GM12864 (cell line): ENCODE results near the gene COL24A1.
A peak's percentile ranks its signal among the peaks of the same experiment; 100 is the strongest.

Experiments used
- DNase-seq: peaks from one replicate; pipeline ENCODE4 v3.0.0-alpha.2; 2011; ENCODE audit warnings: low read depth
- H3K4me3 ChIP-seq: 2 replicates; pipeline ENCODE4 v1.5.1; 2011; ENCODE audit warnings: mild to moderate bottlenecking, low read depth, low read length, control low read depth
- TF ChIP-seq, protein P1 (sequence below): IDR thresholded peaks from 2 replicates; pipeline ENCODE4 v1.5.1; 2011; ENCODE audit warnings: low read depth, mild to moderate bottlenecking, moderate library complexity, low read length, control low read depth, inconsistent platforms; ENCODE audit errors: missing control alignments

COL24A1 gene

DNA sequence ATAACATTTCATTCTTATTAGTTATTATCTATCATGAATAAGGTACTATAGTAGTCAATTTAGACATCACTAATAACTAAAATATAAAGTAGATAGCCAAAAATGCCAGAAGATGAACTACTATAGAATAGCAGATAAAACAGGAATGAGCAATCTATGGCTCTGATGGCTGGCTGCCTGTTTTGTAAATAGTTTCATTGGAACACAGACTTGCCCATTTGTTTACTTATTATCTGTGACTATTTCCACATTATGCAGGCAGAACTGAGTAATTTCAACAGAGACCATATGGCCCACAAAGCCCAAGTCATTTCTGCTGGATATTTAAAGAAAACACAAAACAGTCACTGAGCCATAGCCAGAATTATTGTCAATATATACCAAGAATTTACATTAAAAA, 222.1 kb downstream of the COL24A1 start:
- no peak overlapping the region for H3K4me3 ChIP-seq
- no peak for DNase-seq
- TF ChIP-seq, protein P1, sequence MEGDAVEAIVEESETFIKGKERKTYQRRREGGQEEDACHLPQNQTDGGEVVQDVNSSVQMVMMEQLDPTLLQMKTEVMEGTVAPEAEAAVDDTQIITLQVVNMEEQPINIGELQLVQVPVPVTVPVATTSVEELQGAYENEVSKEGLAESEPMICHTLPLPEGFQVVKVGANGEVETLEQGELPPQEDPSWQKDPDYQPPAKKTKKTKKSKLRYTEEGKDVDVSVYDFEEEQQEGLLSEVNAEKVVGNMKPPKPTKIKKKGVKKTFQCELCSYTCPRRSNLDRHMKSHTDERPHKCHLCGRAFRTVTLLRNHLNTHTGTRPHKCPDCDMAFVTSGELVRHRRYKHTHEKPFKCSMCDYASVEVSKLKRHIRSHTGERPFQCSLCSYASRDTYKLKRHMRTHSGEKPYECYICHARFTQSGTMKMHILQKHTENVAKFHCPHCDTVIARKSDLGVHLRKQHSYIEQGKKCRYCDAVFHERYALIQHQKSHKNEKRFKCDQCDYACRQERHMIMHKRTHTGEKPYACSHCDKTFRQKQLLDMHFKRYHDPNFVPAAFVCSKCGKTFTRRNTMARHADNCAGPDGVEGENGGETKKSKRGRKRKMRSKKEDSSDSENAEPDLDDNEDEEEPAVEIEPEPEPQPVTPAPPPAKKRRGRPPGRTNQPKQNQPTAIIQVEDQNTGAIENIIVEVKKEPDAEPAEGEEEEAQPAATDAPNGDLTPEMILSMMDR, result no peak

DNA sequence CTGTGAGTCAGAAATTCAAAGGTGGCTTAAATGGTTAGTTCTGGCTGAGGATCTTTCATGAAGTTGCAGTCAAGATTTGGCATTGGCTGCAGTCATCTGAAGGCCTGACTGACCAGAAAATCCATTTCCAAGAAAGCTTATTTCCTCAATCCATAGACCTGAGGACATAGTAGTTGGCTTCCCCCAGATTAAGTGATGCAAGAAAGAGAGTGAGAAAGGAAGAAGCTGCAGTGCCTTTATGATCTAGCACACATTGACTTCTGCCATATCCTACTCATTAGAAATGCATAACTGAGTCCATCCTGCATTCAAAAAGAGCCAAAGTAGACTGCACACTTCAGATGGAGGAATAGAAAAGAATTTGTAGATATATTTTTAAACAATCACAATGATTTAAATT, 222.6 kb downstream of the COL24A1 start:
- TF ChIP-seq, protein P1, result no peak
- DNase-seq, result no peak

DNA sequence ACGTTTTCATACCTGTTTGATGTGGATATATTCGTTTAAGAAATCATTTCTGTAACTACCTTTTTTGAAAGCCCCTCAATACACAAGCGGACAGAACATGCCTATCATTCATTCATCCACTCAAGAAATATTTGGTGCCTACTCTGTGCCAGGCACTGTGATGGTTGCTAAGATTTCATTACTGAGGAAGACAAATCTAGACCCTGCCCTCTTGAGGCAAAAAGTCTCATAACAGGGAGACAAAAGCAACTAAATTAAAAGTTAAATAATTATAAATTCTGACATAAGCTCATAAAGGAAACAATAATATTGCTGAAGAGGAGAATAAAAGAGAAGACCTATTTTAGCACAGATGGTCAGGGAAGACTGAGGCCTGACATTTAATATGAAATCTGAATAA, 244.8 kb downstream of the COL24A1 start:
- TF ChIP-seq, protein P1, result peak; percentile 32

More for the DNA sequence above, 222.6 kb downstream of the COL24A1 start:
- no peak overlapping the region for H3K4me3 ChIP-seq

DNA sequence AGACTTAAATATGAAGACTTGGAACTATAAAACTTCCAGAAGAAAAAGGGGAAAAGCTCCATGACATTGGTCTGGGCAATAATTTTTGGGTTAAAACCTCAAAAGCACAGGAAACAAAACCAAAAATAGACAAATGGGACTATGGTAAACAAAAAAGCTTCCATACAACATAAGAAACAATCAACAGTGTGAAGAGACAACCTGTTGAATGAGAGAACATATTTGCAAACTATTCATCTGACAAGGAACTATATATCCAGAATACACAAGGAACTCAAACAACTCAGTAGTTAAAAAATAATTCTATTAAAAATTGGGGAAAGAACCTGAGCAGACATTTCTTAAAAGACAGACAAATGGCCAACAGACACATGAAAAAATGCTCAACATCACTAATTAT, 255.7 kb downstream of the COL24A1 start:
- TF ChIP-seq, protein P1, result no peak
- no peak for DNase-seq

More for the DNA sequence above, 244.8 kb downstream of the COL24A1 start:
- no peak overlapping the region for H3K4me3 ChIP-seq
- DNase-seq, result no peak

DNA sequence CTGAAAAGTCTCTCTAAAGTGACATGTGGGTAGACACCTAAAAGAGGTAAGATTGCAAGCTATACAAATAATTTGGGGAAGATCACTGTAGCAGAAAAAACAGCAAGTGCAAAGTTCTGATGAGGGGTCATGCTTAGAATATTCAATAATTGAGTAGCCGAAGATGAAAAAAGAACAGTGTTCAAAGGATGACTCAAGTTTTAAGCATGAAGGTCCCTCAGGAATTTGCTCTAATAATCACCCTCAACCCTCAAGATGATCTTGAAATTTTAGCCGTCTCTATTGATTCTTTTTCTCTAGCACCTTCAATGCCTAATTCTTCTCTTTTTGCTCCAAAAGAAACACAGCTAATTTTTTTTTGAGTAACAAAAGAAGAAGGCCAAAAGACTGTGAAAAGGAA, 257.7 kb downstream of the COL24A1 start:
- TF ChIP-seq, protein P1, result no peak
- no peak overlapping the region for H3K4me3 ChIP-seq
- DNase-seq, result no peak

More for the DNA sequence above, 255.7 kb downstream of the COL24A1 start:
- no peak overlapping the region for H3K4me3 ChIP-seq

DNA sequence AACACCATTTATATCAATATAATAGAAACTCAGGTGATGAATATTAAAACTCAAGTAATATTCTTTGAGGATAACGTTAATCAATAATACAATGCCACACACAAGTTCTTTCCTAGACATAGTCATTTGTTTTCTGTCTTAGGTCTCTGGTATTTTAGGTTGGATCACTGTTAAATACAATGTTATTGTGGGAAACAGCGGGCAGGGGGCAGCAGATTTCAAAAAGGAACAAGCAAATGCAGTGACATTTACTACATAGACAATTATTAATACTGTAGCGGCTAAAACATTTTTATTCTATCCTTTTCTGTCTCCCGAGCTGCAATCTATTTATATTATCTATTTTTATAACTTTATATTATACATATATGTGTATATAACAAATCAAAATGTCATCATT, 261.9 kb downstream of the COL24A1 start:
- peak; percentile 13 for DNase-seq
- TF ChIP-seq, protein P1, result peak; percentile 36
- no peak overlapping the region for H3K4me3 ChIP-seq

DNA sequence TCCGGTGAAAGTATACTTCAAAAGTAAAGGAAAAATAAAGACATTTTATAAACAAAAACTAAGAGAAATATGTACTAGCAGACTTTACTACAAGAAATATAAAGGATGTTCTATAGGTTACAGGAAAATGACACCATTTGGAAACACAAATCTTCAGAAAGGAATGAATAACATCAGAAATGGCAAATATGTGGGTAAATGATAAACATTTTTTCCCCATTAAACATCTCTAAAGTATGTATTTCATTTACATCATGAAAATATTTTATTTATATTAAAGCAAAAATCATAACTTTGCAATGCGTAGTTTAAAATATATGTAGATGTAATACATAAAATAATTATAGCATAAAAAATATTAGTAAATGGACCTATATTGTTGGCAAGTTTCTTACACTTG, 264.2 kb downstream of the COL24A1 start:
- no peak overlapping the region for H3K4me3 ChIP-seq
- no peak for DNase-seq
- TF ChIP-seq, protein P1, result no peak
